Fibroblast of skin of abdomen (primary cell): ENCODE results near the gene ERO1A.

ENCODE experiments used
- DNase-seq: peaks from one replicate; pipeline ENCODE4 v3.0.0-alpha.2; 2013

The ERO1A gene

GRCh38 chr14:52599974-52600373 is 95.4 kb downstream of the ERO1A start:
- DNase-seq, result no peak

- no peak for DNase-seq
These were observed 96.8 kb downstream of the ERO1A start for GRCh38 chr14:52598568-52598967.

GRCh38 chr14:52596861-52597260 is 98.5 kb downstream of the ERO1A start:
- DNase-seq, result no peak

GRCh38 chr14:52596320-52596719 is 99.0 kb downstream of the ERO1A start:
- no peak for DNase-seq

- DNase-seq, result no peak
These were observed 105.0 kb downstream of the ERO1A start for GRCh38 chr14:52590318-52590717.
